Skin of body (tissue), 2 donors: Measurements from ENCODE around the gene LAT. TPM values are rescaled to one million over a fixed set of nuclear protein-coding genes. Genes with fewer than 3 reads are reported as not detected.

Experiments used
- DNase-seq: peaks from one replicate; lab custom pipeline; 2025; lab: John Stamatoyannopoulos, UW
- total RNA-seq: library from RNA; depleted of rRNA; stranded (reverse); fragments of >200 nt; gene quantifications from one replicate; pipeline ENCODE4 v1.2.3, GENCODE V29; 2014

Gene LAT
- total RNA-seq, 1 donor from 2014 or later, result 1.6 TPM

DNA sequence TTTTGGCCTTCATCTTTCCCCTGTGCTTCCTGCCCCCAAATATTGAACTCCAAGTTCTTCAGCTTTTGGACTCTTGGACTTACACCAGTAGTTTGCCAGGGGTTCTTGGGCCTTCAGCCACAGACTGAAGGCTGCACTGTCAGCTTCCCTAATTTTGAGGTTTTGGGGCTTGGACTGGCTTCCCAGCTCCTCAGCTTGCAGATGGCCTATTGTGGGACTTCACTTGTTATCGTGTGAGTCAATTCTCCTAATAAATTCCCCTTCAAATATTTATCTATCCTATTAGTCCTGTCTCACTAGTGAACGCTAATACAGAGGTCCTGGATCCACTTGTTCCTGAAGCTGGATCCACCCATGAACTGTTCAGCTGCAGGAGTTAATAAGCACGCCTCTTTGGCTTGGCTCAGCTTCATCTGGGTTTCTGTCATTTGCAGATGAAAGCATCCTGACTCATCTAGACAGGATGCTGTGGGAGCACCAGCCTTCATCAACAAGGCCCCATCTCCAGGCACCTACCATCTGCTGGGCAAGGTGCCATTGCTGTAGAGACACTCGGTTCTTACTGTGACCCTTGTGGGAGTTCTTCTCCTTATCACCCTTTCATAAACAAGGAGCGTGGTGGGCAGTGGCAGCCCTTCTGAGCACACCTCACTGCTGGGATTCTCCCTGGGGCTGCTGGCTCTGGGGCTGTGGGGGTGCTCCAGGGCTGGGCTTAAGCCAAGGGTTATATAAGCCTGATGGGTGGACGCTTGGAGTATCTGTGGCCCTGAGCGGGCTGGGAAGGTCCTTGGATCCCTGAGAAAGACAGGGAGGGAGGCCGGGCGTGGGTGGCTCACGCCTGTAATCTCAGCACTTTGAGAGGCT lies 23.1 kb downstream of the LAT start:
- DNase-seq, result no peak

DNA sequence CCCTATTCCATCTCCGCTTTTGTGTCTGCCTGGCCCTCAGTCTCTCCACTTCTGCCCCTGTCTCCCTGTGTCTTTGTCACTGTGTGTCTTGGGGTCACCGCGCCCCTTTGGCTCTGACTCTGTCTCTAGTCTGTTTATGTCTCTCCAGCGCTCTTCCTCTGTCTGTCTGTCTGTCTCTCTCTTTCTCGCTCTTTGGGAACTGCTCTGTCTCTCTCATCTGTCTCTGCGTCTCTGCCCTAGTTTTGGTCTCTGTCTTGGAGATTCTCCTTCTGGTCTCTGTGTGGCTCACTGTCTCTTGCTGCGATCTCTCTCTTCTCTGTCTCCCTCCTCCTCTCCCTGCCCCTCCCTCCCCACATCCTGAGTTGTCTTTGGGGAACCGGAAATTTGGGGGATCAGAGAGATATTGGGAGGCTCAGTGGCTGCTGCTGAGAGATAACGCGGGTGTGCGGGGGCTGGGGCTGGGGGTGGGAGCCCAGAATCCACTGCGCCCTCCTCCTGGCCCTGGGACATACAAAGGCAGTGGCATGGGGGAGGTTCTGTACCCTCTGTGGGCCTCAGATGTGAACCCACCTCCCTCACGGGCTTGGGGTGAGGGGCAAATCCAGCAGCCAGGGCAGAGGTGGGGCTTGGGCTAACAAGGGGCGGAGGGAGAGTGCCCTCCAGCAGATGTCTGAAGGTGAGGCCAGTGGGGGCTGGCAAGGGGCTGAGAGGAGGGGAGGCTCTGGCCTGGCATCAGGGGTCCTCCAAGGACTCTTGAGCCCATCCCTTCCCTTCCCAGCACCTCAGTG lies 24.4 kb downstream of the LAT start:
- DNase-seq, result no peak

DNA sequence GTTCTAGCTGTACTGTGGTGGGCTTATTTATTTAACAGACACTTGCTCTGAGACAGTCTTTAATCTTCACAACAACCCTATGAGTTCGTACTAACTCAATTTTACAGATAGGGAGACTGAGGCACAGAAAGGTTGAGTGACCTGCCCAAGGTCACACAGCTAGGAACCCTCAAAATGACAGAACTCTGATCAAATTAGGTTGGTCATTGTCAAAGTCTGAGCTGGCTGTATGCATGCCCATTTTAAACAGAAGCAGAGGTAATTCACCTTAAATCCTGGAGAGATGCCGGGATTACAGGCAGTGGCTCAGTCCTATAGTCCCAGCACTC lies 24.9 kb downstream of the LAT start:
- no peak for DNase-seq

DNA sequence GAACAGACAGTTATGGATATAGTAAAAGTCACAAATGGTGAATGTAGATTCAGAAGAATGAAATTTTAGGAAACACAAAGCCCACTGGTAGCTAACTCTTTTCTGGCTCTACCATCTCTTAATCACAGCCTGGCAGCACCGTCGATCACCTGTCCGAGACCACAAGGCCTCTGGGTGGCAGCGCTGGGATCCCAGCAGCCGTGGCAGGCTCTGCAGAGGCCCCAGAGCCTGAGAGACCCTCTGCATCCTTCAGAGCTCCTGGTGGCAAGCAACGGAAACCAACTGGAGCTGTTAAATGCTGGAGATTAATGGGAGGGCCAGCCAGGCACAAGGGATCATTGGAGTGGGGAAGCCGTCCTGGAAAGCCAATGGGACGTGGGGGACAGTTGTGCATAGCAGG lies 26.3 kb downstream of the LAT start:
- DNase-seq, result no peak

DNA sequence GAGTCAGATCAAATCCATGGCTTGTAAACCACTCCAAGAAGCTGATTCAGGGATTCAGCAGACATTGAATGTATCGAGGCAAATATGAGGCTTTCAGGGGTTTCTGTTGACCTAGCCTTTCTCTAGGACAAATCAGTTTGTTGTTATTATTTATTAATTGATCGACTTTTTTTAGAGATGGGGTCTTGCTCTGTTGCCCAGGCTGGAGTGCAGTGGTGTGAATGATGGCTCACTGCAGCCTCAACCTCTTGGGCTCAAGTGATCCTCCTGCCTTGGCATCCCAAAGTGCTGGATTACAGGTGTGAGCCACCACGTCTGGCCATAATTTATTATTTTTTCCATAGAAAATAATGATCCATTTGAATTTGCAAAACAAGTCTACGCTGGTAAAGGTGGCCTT lies 27.0 kb downstream of the LAT start:
- no peak for DNase-seq

DNA sequence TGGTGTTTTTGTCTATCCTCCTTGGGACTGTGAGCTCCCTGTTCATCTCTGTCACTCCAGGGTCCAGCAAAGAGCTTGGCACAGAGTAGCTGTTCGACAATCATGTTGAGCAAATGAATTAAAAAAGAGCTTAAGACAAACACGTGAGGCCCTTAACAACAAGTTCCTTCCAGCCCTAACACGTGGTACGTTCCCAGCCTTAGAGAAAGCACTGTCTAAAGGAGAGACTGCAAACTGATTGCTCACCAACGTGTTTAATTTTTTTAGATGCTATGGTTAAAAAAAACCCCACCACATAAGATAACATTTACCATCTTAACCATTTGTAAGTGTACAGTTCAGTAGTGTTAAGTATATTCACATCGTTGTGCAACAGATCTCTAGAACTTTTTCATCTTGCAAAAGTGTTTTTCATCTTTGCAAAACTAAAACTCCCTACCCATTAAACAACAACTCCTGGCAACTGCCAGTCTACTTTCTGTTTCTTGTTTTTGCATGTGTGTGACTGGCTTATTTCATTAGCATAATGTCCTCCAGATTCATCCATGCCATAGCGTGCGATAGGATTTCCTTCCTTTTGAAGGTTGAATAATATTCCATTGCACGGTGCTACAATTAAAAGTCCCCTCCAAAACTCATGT lies 28.2 kb downstream of the LAT start:
- DNase-seq, result no peak

DNA sequence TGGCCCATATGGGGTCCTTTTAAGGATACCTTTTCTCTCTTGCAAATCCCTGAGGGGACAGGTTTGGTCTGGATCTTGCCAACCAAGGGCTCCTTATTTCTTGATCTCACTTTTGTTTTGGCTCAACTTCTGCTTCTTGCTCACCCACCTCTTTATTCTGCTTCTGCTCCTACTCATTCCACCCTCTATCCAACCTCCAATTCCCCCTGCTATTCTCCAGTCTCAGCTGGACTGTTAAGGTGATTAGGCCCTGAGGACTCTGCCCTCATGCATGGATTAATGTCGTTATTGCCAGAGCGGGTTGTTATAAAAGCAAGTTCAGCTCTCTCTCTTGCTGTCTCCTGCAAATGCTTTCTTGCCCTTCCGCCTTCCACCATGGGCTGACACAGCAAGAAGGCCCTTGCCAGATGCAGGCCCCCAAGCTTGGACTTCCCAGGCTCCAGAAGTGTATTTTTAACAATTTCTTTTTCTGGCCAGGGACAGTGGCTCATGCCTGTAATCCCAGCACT lies 29.8 kb downstream of the LAT start:
- no peak for DNase-seq

DNA sequence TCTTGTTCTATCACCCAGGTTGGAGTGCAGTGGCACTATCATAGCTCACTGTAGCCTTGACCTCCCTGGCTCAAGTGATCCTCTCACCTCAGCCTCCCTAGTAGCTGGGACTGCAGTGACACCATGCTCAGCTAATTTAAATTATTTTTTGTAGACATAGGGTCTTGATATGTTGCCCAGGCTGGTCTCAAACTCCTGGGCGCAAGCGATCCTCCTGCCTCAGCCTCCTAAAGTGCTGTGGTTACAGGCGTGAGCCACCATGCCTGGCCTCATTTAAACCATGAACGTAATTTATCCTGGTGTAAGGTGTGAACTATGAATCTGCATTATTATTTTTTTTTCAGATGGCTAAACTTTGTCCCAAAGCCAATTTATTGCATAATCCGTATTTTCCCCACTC lies 37.3 kb downstream of the LAT start:
- DNase-seq, result no peak

DNA sequence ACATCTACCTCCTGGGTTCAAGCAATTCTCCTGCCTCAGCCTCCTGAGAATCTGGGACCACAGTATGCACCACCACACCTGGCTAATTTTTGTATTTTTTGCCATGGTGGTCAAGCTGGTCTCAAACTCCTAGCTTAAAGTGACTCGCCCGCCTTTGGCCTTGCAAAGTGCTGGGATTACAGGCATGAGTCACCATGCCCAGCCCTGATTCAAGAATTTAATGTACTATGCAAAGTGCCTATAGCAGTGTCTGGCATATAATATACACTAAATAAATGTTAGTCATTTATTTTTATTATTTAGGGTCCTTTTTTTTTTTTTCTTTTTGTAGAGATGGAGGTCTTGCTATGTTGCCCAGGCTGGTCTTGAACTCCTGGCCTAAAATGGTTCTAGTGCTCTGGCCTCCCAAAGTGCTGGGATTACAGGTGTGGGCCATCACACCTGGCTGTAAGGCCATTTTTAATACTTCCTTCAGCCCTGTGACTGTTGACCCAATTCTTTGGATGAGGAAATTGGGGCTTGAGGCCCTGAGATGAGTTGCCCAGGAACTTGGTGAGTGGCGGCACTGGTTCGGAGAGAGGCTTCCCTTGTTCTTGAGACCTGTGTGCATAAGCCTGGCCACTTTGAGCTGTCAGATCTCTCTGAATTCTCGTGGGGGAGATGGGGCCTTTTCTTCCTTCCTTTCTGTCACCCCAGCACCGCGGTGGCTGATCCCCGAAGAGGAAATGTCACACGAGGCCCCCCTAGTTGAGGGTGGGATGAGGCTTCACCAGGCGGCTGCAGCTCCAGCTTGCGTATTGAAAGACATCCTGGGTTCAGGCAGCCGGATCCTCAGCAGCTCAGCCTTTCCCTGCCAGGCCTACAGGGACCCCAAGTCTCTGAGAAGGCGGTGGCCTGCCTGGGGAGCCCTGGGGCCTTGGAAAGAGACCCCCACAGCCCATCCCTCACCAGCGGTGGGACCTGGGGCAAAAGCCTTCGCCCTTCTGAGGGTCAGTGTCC lies 38.7 kb downstream of the LAT start:
- DNase-seq, result no peak

DNA sequence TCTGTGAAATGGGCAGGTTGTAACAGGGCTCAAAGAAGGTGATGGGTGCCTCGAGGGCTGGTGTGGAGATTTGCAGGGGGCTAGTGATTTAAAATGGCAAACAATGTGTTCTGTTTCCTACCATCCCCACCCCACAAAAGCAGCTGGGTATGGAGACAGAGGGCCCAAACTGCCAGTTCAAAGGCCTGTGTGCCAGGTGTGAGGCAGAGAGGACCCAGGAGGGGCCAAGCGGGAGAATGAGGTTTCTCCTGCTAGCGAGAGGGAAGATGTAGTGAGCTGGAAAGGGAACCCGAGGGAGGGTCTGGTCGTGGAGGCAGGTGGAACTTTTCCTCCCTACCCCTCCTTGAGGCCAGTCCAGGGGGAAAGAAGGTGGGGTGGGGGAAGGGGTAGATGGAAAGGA lies 39.4 kb downstream of the LAT start:
- DNase-seq, result no peak

DNA sequence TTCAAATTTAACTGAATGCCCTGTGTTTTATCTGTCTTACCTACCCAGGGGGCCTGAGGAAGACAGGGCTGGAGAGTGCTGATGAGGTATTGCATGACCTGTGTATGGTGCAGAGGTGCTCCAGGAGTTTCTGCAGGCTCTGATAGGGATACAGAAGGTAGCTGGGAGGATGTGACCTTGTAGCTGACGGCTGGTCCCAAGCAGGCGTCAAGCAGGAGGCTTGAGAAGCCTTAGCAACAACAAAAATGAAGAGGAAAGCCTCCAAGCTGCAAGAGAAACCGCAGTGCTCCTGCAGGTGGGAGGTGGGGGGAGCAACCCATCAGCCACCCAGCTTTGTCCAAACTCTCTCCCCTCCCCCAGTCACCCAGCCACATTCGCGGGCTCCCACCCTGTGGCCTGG lies 40.4 kb downstream of the LAT start:
- DNase-seq, result no peak

DNA sequence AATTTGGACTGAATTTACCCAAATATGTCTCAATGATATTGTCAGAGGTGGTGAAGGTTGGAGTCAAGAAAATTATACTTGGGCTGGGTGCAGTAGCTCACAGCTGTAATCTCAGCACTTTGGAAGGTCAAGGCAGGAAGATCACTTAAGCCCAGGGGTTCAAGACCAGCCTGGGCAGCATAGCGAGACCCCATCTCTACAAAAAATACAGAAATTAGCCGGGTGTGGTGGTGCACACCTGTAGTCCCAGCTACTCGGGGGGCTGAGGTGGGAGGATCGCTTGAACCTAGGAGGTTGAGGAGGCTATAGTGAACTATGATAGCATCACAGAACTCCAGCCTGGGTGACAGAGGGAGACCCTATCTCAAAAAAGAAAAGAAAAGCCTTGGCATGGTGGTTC lies 40.9 kb downstream of the LAT start:
- DNase-seq, result no peak

DNA sequence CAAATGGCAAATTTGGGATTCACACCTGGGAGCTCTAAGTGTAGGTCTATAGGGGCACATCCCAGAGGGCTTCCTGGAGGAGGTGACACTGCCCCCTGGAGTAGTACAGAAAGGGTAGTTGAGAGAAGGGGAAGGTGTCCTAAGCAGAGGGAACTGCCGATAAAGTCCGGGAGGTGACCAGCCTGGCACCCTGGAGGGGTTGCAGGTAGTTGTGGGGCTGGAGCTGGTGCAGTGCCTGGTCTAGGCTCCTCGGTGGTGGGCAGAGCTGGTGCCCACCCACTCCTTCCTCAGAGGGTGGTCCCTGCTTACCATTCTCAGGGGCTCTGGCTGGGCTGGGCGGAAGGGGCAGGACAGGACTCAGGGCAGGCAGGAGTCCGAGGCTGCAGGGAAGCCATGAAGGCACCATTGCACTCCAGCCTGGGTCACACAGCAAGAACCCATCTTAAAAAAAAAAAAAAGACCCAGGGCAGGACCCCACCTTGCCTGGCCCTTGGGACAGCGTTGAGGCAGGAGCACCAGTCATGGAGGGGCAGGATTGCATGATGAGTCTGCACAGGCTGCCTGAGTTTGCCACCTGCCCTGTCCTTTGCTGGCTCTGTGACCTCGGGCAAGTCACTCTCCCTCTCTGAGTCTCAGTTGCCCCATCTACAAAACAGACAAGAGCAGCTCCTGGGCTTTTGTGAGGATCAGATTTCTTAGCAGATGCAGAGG lies 43.8 kb downstream of the LAT start:
- no peak for DNase-seq

DNA sequence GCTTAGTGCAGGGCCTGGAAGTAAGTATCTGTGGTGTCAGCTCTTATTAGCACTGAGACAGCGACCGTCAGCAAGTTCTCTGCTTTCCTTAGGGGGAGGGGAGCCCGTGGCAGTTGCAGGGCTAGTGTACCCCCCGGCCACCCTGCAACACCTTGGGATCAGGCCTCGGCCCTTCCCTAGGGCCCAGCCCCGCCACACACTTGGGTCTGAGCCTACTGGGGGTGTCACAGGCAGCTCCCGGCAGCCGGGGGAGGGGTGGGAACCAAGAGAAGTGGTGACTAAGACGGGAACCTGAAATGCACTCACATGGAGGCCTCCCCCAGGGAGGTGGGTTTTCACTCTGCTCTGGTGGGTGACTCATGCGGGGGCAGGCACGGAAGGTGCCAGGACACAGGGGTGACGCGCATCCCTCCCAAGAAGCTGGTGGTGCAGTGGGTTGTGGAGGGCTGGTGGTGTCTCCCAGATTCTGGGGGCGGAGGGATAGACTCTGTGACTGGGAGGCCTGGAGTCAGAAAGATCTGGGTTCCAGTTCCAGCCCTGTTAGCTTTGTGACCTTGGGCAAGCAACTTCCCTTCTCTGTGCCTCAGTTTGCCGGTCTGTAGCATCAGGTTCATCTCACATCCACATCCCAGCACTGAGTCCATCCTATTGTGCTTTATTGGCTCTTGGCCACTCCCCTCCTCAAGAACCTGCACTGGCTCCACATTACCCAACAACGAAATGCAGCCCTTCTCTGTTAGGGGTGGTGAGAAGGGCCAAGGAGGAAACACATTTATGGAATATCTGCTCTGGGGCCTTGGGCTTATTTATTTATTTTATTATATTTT lies 44.5 kb downstream of the LAT start:
- no peak for DNase-seq

DNA sequence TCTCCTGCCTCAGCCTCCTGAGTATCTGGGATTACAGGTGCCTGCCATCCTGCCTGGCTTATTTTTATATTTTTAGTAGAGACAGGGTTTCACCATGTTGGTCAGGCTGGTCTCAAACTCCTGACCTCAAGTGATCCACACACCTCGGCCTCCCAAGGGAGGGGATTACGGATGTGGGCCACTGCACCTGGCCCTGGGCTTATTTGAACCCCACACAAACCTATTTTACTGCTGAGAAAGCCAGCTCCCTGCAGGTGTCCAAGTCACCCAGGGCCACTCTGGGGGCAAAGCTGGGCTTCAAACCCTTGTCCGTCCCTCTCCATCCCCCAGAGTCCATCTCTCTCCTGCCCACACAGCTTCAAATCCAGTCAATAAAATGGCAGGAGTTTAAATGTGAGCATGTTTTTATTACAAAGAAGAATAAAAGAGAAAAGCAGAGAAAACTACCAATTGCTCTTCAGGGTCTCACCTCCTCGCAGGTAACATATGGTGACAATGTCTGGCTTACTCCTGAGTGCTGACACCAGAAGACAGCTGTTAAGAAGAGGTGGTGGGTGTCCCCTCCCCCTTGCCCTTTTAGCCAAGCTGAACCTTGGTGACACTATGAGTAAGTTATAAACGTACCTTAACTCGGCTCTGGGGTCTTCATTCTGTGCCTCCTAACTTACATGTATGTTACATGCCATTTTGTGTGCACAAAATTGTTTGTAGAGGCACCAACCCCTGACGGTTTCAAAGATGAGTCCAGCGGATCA lies 45.4 kb downstream of the LAT start:
- no peak for DNase-seq
